Stimulated activated CD4-positive, alpha-beta T cell treated with anti-CD3 and anti-CD28 coated beads, Interleukin-1b, Interleukin-23, amount 100 ng/mL, for 1 hour (primary cell): ENCODE results near the gene CABP2.
A peak's percentile ranks its signal among the peaks of the same experiment; 100 is the strongest.
"Not testable (repeated sequence)": the region's sequence is repeated elsewhere in the genome, so short reads cannot be mapped to it uniquely, and the experiment has no call there.

Experiments
- DNase-seq, 2 donors: peaks; one replicate each; pipeline ENCODE4 v3.0.0-alpha.2; 2020; ENCODE audit warnings: low read depth in 2 of 2

The CABP2 gene

GRCh38 chr11:67494371-67495233 lies 28.6 kb downstream of the CABP2 start:
- DNase-seq = no peak

GRCh38 chr11:67493548-67494370 lies 29.5 kb downstream of the CABP2 start:
- DNase-seq = no peak

GRCh38 chr11:67492801-67493547 lies 30.3 kb downstream of the CABP2 start:
- DNase-seq = no peak

GRCh38 chr11:67492069-67492727 lies 31.0 kb downstream of the CABP2 start:
- DNase-seq = no peak

- DNase-seq = no peak
Observed at GRCh38 chr11:67491276-67492068, 31.8 kb downstream of the CABP2 start.

GRCh38 chr11:67490727-67491065 lies 32.5 kb downstream of the CABP2 start:
- no peak for DNase-seq

GRCh38 chr11:67489885-67490726 lies 33.1 kb downstream of the CABP2 start:
- no peak for DNase-seq

- DNase-seq = no peak
Observed at GRCh38 chr11:67489203-67489884, 33.9 kb downstream of the CABP2 start.

GRCh38 chr11:67486481-67487195 lies 36.6 kb downstream of the CABP2 start:
- no peak for DNase-seq

- not testable (repeated sequence) for DNase-seq
Observed at GRCh38 chr11:67485873-67486361, 37.3 kb downstream of the CABP2 start.

- DNase-seq = no peak
Observed at GRCh38 chr11:67484847-67485311, 38.4 kb downstream of the CABP2 start.

- DNase-seq = no peak
Observed at GRCh38 chr11:67483831-67484665, 39.2 kb downstream of the CABP2 start.

GRCh38 chr11:67482827-67483798 lies 40.1 kb downstream of the CABP2 start, which contains the start of gene AIP:
Gene AIP (plus strand): TSS chr11:67483026. CDS start chr11:67483159, 133 bp downstream.
- peak; percentile 90 to 93 for DNase-seq

- no peak for DNase-seq
Observed at GRCh38 chr11:67482275-67482826, 40.9 kb downstream of the CABP2 start.

GRCh38 chr11:67477344-67478050 lies 45.7 kb downstream of the CABP2 start:
- not testable (repeated sequence) for DNase-seq
